GM21367 (cell line): ENCODE measurements around the gene SUPT4H1.
"Not testable (repeated sequence)": the region's sequence is repeated elsewhere in the genome, so short reads cannot be mapped to it uniquely, and the experiment has no call there.

ENCODE experiments used
- ATAC-seq: cut with Tn5 transposase; IDR thresholded peaks from one replicate; pipeline ENCODE4 v1.9.1; 2021; ENCODE audit not compliant: unreplicated experiment

SUPT4H1 gene

GRCh38 chr17:58351831-58352595 lies at the start of gene SUPT4H1:
SUPT4H1 (minus strand) TSS chr17:58352201; CDS start chr17:58352135, 66 bp downstream.
- ATAC-seq, result peak; percentile 82

DNA sequence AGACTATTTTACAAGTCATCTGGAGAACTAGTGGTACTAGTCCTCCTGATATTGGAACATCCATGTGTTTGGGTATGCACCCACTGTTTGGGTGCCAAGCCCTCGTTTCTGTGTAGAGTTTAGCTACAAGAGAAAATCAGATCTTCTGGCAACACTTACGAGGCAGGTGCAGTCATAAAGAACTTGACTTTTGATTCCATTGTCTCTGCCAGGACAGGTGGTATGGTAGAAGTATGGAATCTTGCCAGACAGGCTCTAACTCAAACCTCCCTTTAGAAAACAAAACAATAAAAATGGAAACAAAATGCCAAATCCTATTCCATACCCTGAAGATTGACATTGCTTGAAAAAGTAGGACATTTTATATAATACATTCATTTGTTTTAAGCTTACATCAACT lies 49.3 kb upstream of the SUPT4H1 start:
- ATAC-seq, result no peak

DNA sequence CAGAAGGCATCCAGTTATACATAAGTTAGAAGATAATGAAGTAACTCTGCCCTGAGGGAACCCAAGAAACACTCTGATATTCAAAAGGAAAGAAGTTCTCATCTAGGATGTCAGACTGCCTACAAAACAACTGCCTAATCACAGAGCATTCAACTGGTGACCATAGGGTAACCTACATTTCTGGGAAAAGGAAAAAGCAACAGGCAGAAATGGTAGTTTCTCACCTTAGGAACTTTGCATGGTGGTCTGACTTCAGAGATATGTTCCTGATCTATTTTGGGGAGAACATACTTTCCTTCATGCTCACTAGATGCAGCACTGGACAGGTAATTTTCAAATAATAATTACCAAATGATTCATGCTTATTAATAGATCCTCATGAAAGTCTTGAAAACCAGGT lies 48.8 kb upstream of the SUPT4H1 start:
- no peak for ATAC-seq

DNA sequence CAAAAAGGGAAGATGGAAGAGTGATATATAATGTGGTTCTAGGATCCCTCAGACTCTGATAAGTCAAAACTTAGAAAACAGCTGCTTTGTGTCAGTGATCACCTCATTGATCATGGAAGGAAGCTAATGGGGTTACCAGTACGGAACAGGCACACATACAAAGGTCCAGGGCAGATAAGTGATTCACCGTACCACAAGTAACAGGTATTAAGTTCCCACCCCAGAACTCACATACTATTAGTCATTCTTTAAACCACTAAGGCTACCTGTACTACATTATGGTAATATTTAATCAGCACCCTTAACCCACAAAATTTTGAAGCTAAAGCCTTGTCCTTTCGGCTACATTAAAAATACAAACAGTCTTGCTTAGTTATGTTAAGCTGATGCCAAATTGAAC lies 48.0 kb upstream of the SUPT4H1 start:
- no peak for ATAC-seq

DNA sequence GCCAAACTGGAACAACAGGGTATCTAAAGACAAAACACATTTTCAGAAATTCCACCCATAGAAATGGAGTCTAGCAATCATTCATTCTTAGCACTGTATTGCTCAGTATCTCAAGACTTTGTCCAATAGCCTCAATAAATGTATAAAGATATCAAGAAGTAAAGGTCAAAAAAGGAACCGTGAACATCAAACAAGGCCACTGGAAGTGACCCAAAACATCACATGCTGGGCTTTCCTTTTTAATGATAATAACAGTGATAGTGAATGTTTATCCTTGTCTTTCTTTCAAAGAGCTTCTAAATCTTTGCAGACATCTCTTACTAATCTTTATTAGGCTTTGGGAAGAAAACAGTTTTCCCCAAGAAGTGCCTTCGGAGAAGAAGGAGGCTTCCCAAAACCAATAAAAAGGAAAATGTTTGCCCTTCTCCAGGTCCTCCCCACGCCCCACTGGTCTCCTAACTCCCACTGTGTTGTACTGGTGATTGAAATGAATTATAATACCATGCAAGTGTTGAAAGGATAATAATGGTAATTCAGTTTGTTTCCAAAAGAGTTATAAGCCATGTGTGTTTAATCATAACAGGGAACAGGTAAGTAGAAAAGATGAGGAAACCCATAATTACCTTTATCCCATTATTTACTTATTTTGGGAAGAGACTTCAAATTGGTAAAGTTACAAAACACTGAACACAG lies 46.7 kb upstream of the SUPT4H1 start:
- no peak for ATAC-seq

DNA sequence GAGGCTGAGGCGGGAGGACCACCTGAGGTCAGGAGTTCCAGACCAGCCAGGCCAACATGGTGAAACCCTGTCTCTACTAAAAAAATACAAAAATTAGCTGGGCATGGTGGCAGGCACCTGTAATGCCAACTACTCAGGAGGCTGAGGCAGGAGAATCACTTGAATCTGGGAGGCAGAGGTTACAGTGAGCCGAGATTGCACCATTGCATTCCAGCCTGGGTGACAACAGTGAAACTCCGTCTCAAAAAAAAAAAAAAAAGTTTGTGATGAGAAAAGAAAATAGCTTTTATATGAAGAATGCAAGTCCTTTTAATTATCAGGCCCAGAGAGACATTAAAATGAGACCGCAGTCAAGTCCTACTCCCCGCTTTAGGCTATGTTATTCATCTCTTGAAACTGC lies 45.4 kb upstream of the SUPT4H1 start:
- not testable (repeated sequence) for ATAC-seq

GRCh38 chr17:58396173-58396572 lies 44.2 kb upstream of the SUPT4H1 start:
- ATAC-seq, result no peak

DNA sequence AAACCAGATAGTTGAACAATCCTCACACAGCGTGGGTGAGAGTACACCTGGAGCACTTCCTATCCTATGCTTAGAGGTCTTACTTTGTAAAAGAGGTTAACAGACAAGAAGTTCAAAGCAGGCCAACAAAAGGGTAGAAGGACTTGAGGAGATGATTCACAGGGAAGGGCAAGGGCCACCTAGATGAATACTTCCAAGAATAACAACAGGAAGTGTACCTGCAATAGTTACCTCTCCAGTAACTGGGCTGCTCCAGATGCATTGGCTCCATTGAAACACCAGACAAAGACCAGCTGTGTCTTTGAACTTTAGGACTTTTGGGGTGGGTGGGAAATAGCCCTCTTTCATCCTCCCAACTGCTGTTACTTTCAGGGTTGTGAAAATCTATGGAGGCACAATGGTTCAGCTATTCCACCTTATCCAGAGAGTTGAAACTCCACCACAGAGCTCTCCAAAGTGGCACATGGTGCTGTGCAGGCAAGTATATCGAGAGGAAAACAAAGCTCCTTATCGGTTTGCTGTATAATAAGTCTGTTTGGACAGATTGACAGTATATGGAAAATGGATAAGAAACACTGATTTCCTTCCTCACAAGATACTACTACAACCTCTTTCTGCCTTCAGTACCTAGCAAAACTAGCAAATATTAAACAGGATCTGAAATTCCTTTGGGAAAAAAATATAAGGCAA lies 42.7 kb upstream of the SUPT4H1 start:
- no peak for ATAC-seq

GRCh38 chr17:58391302-58391984 lies 39.4 kb upstream of the SUPT4H1 start:
- no peak for ATAC-seq

GRCh38 chr17:58390884-58391283 lies 38.9 kb upstream of the SUPT4H1 start:
- ATAC-seq, result no peak

- no peak for ATAC-seq
Measured at GRCh38 chr17:58388302-58389190, 36.5 kb upstream of the SUPT4H1 start.

GRCh38 chr17:58387834-58388233 lies 35.8 kb upstream of the SUPT4H1 start:
- no peak for ATAC-seq

GRCh38 chr17:58386708-58387107 lies 34.7 kb upstream of the SUPT4H1 start:
- ATAC-seq, result no peak

GRCh38 chr17:58385359-58385899 lies 33.4 kb upstream of the SUPT4H1 start:
- no peak for ATAC-seq

GRCh38 chr17:58384897-58385296 lies 32.9 kb upstream of the SUPT4H1 start:
- no peak for ATAC-seq

- ATAC-seq, result no peak
Measured at GRCh38 chr17:58383892-58384462, 32.0 kb upstream of the SUPT4H1 start.

DNA sequence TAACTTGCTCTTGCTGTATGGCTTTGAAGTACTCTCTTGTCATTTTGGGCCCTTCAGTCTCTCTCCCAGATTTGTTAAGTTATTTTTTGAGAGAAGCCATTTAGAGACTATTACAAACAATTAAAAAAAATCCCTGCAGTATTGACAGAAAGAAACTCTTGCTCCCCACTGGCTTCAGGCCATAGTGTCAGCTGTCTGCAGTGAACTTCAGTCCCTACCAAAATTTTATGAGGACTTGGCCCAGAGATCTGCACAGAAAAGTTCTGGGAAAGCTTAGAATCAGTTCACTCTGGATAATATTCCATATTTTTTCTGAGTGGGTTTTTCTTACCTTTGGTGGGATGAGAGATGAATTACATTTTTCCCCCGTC lies 30.9 kb upstream of the SUPT4H1 start:
- no peak for ATAC-seq

- ATAC-seq, result no peak
Measured at GRCh38 chr17:58382108-58382871, 30.3 kb upstream of the SUPT4H1 start.
